Testis (tissue), 3 donors: ENCODE data around the gene LDLRAD4. TPM values are rescaled to one million over a fixed set of nuclear protein-coding genes. Genes with fewer than 3 reads are reported as not detected.
A peak's percentile ranks its signal among the peaks of the same experiment; 100 is the strongest.

Experiments used
- DNase-seq: peaks from one replicate; pipeline ENCODE4 v3.0.0-alpha.2; 2019
- H3K27ac ChIP-seq, 2 donors: fragments of 200-600 bp; sonication (generic); one replicate each; pipeline ENCODE4 v1.5.1; 2019
- H3K27me3 ChIP-seq: fragments of 200-600 bp; sonication (generic); one replicate; pipeline ENCODE4 v1.5.1; 2019
- H3K36me3 ChIP-seq: fragments of 200-600 bp; sonication (generic); one replicate; pipeline ENCODE4 v1.5.1; 2017; ENCODE audit warnings: low read depth; ENCODE audit errors: missing control alignments
- H3K4me1 ChIP-seq: fragments of 200-600 bp; sonication (generic); one replicate; pipeline ENCODE4 v1.5.1; 2019
- H3K4me3 ChIP-seq, 2 donors: fragments of 200-600 bp; sonication (generic); one replicate each; pipeline ENCODE4 v1.5.1; 2017 to 2019
- H3K9me3 ChIP-seq: fragments of 200-600 bp; sonication (generic); one replicate; pipeline ENCODE4 v1.5.1; 2017
- POLR2A ChIP-seq: fragments of 450-650 bp; IDR thresholded peaks from one replicate; pipeline ENCODE4 v1.6.1; 2017; ENCODE audit warnings: antibody characterized with exemption, mild to moderate bottlenecking, moderate library complexity
- WGBS, 2 donors: methylation state at CpG; one replicate each; pipeline ENCODE4 v1.1.5; 2018; 5-methylcytosine and 5-hydroxymethylcytosine counted together
- intact Hi-C: fragments of 100-400 bp; cut with DNase I; formaldehyde crosslinking; loops from one replicate; pipeline ENCODE4 v1.15.1; 2023; ENCODE audit warnings: low total_unique reads
- polyA plus RNA-seq: library from polyadenylated mRNA; stranded (reverse); fragments of 350-450 nt; fragmentation: Illumina TruSeq; extraction: RNeasy Lipid Tissue Mini Kit (QIAGEN cat#74804); gene quantifications from one replicate; pipeline ENCODE4 v1.2.3, GENCODE V29; 2014; ENCODE audit warnings: low read depth, low replicate concordance; ENCODE audit not compliant: insufficient read depth
- total RNA-seq, 2 donors: library from RNA; depleted of rRNA; stranded (reverse); fragments of >200 nt; gene quantifications; one replicate each; pipeline ENCODE4 v1.2.3, GENCODE V29; 2016
- TF ChIP-seq, protein P1 (sequence below), 3 experiments: fragments of 450-650 bp in 2 of 3; fragments of 200-600 bp in 1 of 3; sonication (generic) in 1 of 3; IDR thresholded peaks; one replicate each; pipeline ENCODE4 v1.5.1; 2016 to 2019; ENCODE audit warnings: antibody characterized with exemption in 3 of 3, mild to moderate bottlenecking in 2 of 3, moderate library complexity in 1 of 3

LDLRAD4 gene
- total and polyA plus RNA-seq, 3 donors from 2014 or later, result 22.0 to 42.2 (median 25.9) TPM

DNA sequence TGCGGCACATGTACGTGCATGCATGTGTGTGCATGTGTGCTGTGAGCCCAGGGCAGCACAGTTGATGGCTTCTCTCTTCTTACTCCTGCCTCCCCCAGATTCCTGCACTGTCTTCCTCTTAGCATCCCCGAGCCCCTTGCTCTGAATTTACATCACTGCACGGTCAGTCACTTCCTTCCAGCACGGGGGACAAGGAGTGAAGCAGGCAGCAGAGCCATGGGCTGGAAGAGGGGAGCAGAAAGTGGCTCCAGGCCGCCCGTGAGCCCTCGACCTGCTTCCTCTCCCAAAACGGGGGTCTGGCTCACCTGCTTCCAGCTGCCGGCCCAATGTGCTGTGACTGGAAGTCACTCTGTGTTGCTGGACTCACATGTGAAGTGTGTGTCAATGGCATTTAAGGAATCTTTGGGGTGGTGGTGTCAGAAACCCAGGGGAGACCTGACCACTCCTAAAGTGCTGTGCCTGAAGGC, 401.7 kb downstream of the LDLRAD4 start:
- peak; percentile 5 for DNase-seq
- Histone ChIP-seq H3K9me3 (no peaks in the 10 kb centered on the region), H3K27ac (no peak overlapping the region), H3K36me3 (no peaks in the 10 kb centered on the region), H3K27me3 (no peaks in the 10 kb centered on the region), H3K4me3 (no peak overlapping the region), H3K4me1 (peaks cover 4% of the 10 kb centered on the region)
- WGBS, 2 donors, result 90 to 92% methylated on average over 10 of the region's 10 CpGs
- intact Hi-C loops, result loop anchor here (10.0 kb wide), 1 partner anchor 405 kb away; the partner anchor contains the start of gene LDLRAD4
- no peak for TF ChIP-seq POLR2A
- TF ChIP-seq, protein P1, sequence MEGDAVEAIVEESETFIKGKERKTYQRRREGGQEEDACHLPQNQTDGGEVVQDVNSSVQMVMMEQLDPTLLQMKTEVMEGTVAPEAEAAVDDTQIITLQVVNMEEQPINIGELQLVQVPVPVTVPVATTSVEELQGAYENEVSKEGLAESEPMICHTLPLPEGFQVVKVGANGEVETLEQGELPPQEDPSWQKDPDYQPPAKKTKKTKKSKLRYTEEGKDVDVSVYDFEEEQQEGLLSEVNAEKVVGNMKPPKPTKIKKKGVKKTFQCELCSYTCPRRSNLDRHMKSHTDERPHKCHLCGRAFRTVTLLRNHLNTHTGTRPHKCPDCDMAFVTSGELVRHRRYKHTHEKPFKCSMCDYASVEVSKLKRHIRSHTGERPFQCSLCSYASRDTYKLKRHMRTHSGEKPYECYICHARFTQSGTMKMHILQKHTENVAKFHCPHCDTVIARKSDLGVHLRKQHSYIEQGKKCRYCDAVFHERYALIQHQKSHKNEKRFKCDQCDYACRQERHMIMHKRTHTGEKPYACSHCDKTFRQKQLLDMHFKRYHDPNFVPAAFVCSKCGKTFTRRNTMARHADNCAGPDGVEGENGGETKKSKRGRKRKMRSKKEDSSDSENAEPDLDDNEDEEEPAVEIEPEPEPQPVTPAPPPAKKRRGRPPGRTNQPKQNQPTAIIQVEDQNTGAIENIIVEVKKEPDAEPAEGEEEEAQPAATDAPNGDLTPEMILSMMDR (IDR thresholded peaks at IDR 0.05), result no peak

DNA sequence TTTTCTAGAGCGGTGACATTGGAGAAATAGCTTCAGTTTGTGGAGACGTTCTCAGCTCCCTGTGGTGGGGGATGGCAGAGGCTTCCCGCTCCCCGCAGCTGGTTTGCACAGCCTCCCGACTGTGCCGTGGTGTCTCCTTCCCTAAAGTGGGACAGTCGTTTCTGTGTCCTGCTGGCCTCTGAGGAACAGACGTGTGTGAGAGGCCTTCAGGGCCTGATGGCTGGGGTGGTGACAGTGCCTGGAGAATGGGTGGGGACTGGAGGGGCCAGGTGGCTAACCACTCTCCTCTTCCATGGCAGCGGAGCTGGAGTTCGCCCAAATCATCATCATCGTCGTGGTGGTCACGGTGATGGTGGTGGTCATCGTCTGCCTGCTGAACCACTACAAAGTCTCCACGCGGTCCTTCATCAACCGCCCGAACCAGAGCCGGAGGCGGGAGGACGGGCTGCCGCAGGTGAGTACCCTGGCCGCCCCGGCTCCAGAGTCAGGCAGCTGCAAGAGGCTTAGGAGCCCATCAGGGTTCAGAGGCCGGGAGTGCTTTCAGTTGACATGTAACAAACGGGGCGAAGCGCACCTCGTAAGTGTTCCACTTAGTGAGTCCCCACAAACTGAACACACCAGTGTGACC, 402.4 kb downstream of the LDLRAD4 start:
- no peaks in the 10 kb centered on the region for H3K27me3 ChIP-seq
- TF ChIP-seq, protein P1 (IDR thresholded peaks at IDR 0.05), result no peak
- TF ChIP-seq POLR2A, result no peak
- H3K27ac ChIP-seq, result no peak overlapping the region
- H3K4me3 ChIP-seq, result no peak overlapping the region
- peak; percentile 8 for DNase-seq
- 96 to 97% methylated on average over 12 to 29 of the region's 29 CpGs for WGBS, 2 donors
- H3K9me3 ChIP-seq, result no peaks in the 10 kb centered on the region
- intact Hi-C loops, result loop anchor here (10.0 kb wide), 1 partner anchor 406 kb away; the partner anchor contains the start of gene LDLRAD4
- peaks cover 4% of the 10 kb centered on the region for H3K4me1 ChIP-seq
- no peaks in the 10 kb centered on the region for H3K36me3 ChIP-seq

DNA sequence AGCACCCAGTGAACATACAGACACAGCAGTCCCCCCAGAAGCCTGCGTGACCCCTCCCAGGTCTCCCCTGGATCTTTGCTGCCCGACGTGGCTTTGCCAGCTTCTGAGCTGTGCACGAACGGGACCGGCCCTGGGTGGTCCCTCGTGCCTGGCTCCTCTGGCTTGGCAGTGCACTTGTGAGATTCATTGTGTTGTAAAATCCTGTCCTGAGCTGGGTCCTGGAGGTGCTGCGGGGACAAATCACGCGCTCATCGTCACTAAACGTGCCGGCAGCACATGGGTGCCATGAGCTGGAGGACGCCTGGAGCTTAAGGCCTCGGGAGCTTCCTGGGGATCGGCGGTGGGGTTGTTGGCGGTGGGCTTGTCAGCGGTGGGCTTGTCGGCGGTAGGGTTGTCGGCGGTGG, 402.9 kb downstream of the LDLRAD4 start:
- no peak for DNase-seq
- TF ChIP-seq POLR2A, result no peak
- TF ChIP-seq, protein P1 (IDR thresholded peaks at IDR 0.05), result no peak
- Histone ChIP-seq H3K4me1 (peaks cover 4% of the 10 kb centered on the region), H3K27ac (no peak overlapping the region), H3K36me3 (no peaks in the 10 kb centered on the region), H3K4me3 (no peak overlapping the region), H3K9me3 (no peaks in the 10 kb centered on the region), H3K27me3 (no peaks in the 10 kb centered on the region)
- WGBS, 2 donors, result 94 to 98% methylated on average over 16 to 23 of the region's 23 CpGs
- intact Hi-C loops, result loop anchor here (10.0 kb wide), 1 partner anchor 407 kb away; the partner anchor contains the start of gene LDLRAD4

GRCh38 chr18:13621886-13622619, 403.5 kb downstream of the LDLRAD4 start:
- intact Hi-C loops, result loop anchor here (10.0 kb wide), 1 partner anchor 407 kb away; the partner anchor contains the start of gene LDLRAD4
- TF ChIP-seq, protein P1 (IDR thresholded peaks at IDR 0.05), result no peak
- TF ChIP-seq POLR2A, result no peak

More at GRCh38 chr18:13621886-13622619, 403.5 kb downstream of the LDLRAD4 start:
- Histone ChIP-seq H3K4me1 (peaks cover 4% of the 10 kb centered on the region), H3K4me3 (no peak overlapping the region), H3K27me3 (no peaks in the 10 kb centered on the region), H3K36me3 (no peaks in the 10 kb centered on the region), H3K9me3 (no peaks in the 10 kb centered on the region), H3K27ac (no peak overlapping the region)
- WGBS, 2 donors, result 91 to 92% methylated on average over 17 to 19 of the region's 19 CpGs
- DNase-seq, result no peak
